IMR-90 (cell line): ENCODE measurements around the gene SPTLC2. TPM values are rescaled to one million over a fixed set of nuclear protein-coding genes. Genes with fewer than 3 reads are reported as not detected.

Experiments
- ATAC-seq: fragments of 200-7000 bp; cut with Tn5 transposase; 2 replicates; pipeline ENCODE4 v1.9.1; 2020; ENCODE audit warnings: low read depth, mild to moderate bottlenecking, moderate library complexity
- BruUV-seq: library from RNA; stranded (reverse); fragments of 400-500 nt; replicated peaks from 2 replicates; lab custom pipeline; 2021; lab: Mats Ljungman, UMichigan
- CTCF ChIA-PET: fragments of 300-600 bp; formaldehyde crosslinking; extraction: SDS; loops from one replicate; lab custom pipeline; 2021; ENCODE audit warnings: antibody characterized with exemption; lab: Yijun Ruan, JAX
- POLR2A ChIA-PET: fragments of 300-600 bp; sonication (Branson Sonifier 250); formaldehyde crosslinking; loops from one replicate; lab custom pipeline; 2022; ENCODE audit warnings: antibody characterized with exemption; ENCODE audit not compliant: unreplicated experiment; lab: Charles Lee
- DNase-seq: peaks from one replicate; pipeline ENCODE4 v3.0.0; 2013
- H2AFZ ChIP-seq: replicated peaks from 2 replicates; pipeline ENCODE3; 2013; ENCODE audit warnings: low read length, mild to moderate bottlenecking; ENCODE audit not compliant: poor library complexity
- H2AK5ac ChIP-seq: 2 replicates; pipeline ENCODE4 v1.6.1; 2013; ENCODE audit warnings: low read depth, low read length, inconsistent platforms
- H2AK9ac ChIP-seq: replicated peaks from 2 replicates; pipeline ENCODE3; 2013; ENCODE audit warnings: mild to moderate bottlenecking, low read depth, low read length, moderate library complexity; ENCODE audit not compliant: poor library complexity
- H2BK120ac ChIP-seq: 2 replicates; pipeline ENCODE4 v1.6.1; 2013; ENCODE audit warnings: low read depth, low read length, inconsistent platforms
- H2BK15ac ChIP-seq: 3 replicates; pipeline ENCODE4 v1.6.1; 2013; ENCODE audit warnings: low read depth, low read length, inconsistent platforms
- H2BK20ac ChIP-seq: 2 replicates; pipeline ENCODE4 v1.6.1; 2013; ENCODE audit warnings: low read depth, mild to moderate bottlenecking, inconsistent platforms, low read length, moderate library complexity
- H2BK5ac ChIP-seq: 2 replicates; pipeline ENCODE4 v1.6.1; 2013; ENCODE audit warnings: mild to moderate bottlenecking, low read depth, low read length, inconsistent platforms; ENCODE audit not compliant: poor library complexity, severe bottlenecking
- H3K14ac ChIP-seq: replicated peaks from 2 replicates; pipeline ENCODE4 v1.6.1; 2013; ENCODE audit warnings: low read depth, low read length, inconsistent platforms
- H3K18ac ChIP-seq: 2 replicates; pipeline ENCODE4 v1.6.1; 2013; ENCODE audit warnings: low read depth, low read length, control low read depth
- H3K23ac ChIP-seq: 2 replicates; pipeline ENCODE4 v1.6.1; 2013; ENCODE audit warnings: low read depth, low read length, inconsistent platforms
- H3K27ac ChIP-seq: 2 replicates; pipeline ENCODE4 v1.5.1; 2013; ENCODE audit warnings: mild to moderate bottlenecking, control low read depth, low read length; ENCODE audit not compliant: insufficient read depth
- H3K27me3 ChIP-seq: 2 replicates; pipeline ENCODE4 v1.6.1; 2013; ENCODE audit warnings: low read length; ENCODE audit not compliant: control insufficient read depth, insufficient read depth
- H3K36me3 ChIP-seq: 2 replicates; pipeline ENCODE4 v1.6.1; 2013; ENCODE audit warnings: low read length, mixed read lengths; ENCODE audit not compliant: control insufficient read depth, insufficient read depth
- H3K4ac ChIP-seq: 2 replicates; pipeline ENCODE4 v1.6.1; 2013; ENCODE audit warnings: low read depth, low read length, inconsistent platforms
- H3K4me1 ChIP-seq: 2 replicates; pipeline ENCODE4 v1.6.1; 2013; ENCODE audit warnings: low read length, mixed read lengths; ENCODE audit not compliant: control insufficient read depth, insufficient read depth
- H3K4me2 ChIP-seq: 2 replicates; pipeline ENCODE4 v1.6.1; 2013; ENCODE audit warnings: low read depth, mild to moderate bottlenecking, control low read depth, low read length, moderate library complexity
- H3K4me3 ChIP-seq: 2 replicates; pipeline ENCODE4 v1.5.1; 2013; ENCODE audit warnings: low read depth, mild to moderate bottlenecking, control low read depth, low read length, moderate library complexity; ENCODE audit not compliant: insufficient read depth
- H3K56ac ChIP-seq: 2 replicates; pipeline ENCODE4 v1.6.1; 2013; ENCODE audit warnings: low read length, inconsistent platforms; ENCODE audit not compliant: insufficient read depth; ENCODE audit errors: extremely low read depth
- H3K79me1 ChIP-seq, 2 experiments: 2 replicates each; pipeline ENCODE4 v1.6.1; 2013; ENCODE audit warnings: low read length in 2 of 2, inconsistent platforms in 1 of 2, low read depth in 1 of 2
- H3K9ac ChIP-seq: 2 replicates; pipeline ENCODE4 v1.6.1; 2013; ENCODE audit warnings: low read depth, low read length, control low read depth
- H3K9me1 ChIP-seq: 2 replicates; pipeline ENCODE4 v1.6.1; 2013; ENCODE audit warnings: low read length, inconsistent platforms; ENCODE audit not compliant: insufficient read depth
- H3K9me3 ChIP-seq: 2 replicates; pipeline ENCODE4 v1.6.1; 2013; ENCODE audit warnings: low read length; ENCODE audit not compliant: control insufficient read depth, insufficient read depth
- H4K20me1 ChIP-seq: 2 replicates; pipeline ENCODE4 v1.6.1; 2013; ENCODE audit warnings: low read length, inconsistent platforms; ENCODE audit not compliant: insufficient read depth
- H4K5ac ChIP-seq: 2 replicates; pipeline ENCODE4 v1.6.1; 2013; ENCODE audit warnings: mild to moderate bottlenecking, low read depth, low read length, control low read depth
- H4K8ac ChIP-seq, 2 experiments: 2 replicates each; pipeline ENCODE4 v1.6.1; 2013; ENCODE audit warnings: low read depth in 2 of 2, low read length in 2 of 2, control low read depth in 1 of 2, inconsistent platforms in 1 of 2
- H4K91ac ChIP-seq: 2 replicates; pipeline ENCODE4 v1.6.1; 2013; ENCODE audit warnings: low read depth, low read length, inconsistent platforms; ENCODE audit not compliant: insufficient read depth
- BHLHE40 ChIP-seq: fragments of 150-350 bp; IDR thresholded peaks from 2 replicates; pipeline ENCODE4 v1.6.1; 2016; ENCODE audit warnings: mild to moderate bottlenecking, low read depth, low read length
- CEBPB ChIP-seq: IDR thresholded peaks from 2 replicates; pipeline ENCODE4 v1.6.1; 2012; ENCODE audit warnings: low read depth, low read length, improper control_type of control experiment
- MAZ ChIP-seq: IDR thresholded peaks from 2 replicates; pipeline ENCODE4 v1.6.1; 2012; ENCODE audit warnings: low read depth, mild to moderate bottlenecking, low read length, improper control_type of control experiment, moderate library complexity, borderline replicate concordance
- POLR2A ChIP-seq: IDR thresholded peaks from 2 replicates; pipeline ENCODE4 v1.6.1; 2012; ENCODE audit warnings: mild to moderate bottlenecking, low read depth, low read length
- WGBS, 2 experiments: methylation state at CpG; one replicate each; pipeline versions ENCODE4 v1.1.5 to v1.1.7; 2013; ENCODE audit warnings: missing lambda C conversion rate in 2 of 2; ENCODE audit not compliant: insufficient read length in 1 of 2; ENCODE audit errors: extremely low coverage in 2 of 2; 5-methylcytosine and 5-hydroxymethylcytosine counted together
- dilution Hi-C: fragments of 300-500 bp; cut with HindIII; formaldehyde crosslinking; loops from one replicate; pipeline ENCODE4 v1.14.3; 2018; ENCODE audit warnings: low sequenced_read_pairs; ENCODE audit not compliant: unreplicated experiment
- in situ Hi-C: fragments of 300-500 bp; cut with MboI; formaldehyde crosslinking; loops from 3 replicates; pipeline ENCODE4 v1.14.3; 2019; ENCODE audit warnings: low sequenced_read_pairs, inconsistent platforms, mixed read lengths
- intact Hi-C: fragments of 100-400 bp; cut with micrococcal nuclease; formaldehyde crosslinking; loops from 2 replicates; pipeline ENCODE4 v1.10.0; 2022
- polyA plus RNA-seq, 3 experiments: library from polyadenylated mRNA; depleted of rRNA; stranded (reverse); fragments of >200 nt; gene quantifications; 2 replicates each; pipeline ENCODE4 v1.2.3, GENCODE V29; 2012; ENCODE audit warnings: low replicate concordance in 1 of 3
- total RNA-seq: library from RNA; depleted of rRNA; stranded (reverse); fragments of >200 nt; gene quantifications from 2 replicates; pipeline ENCODE4 v1.2.3, GENCODE V29; 2012

Gene SPTLC2
- total and polyA plus RNA-seq, 2 of the 4 experiments (the other 2 are of a cell fraction): 22.6 to 68.3 TPM

- peaks cover 13% of the 10 kb centered on the region for H3K9me1 ChIP-seq
- no peak overlapping the region for H3K18ac ChIP-seq
- ChIA-PET POLR2A (no interaction called here), CTCF (interaction anchor here (0.6 kb wide), 1 partner anchor 188 kb away, joined by 3 read pairs; no protein-coding TSS in a partner anchor)
- peak overlapping the region; percentile 90 for H4K91ac ChIP-seq
- peak overlapping the region; percentile 98 for H2AFZ ChIP-seq
- H3K56ac ChIP-seq: no peak overlapping the region
- peak overlapping the region; percentile 86 for H2BK20ac ChIP-seq
- no peak for DNase-seq
- peak overlapping the region; percentile 53; the same call in 1 of the 2 replicates for H3K4me2 ChIP-seq
- H3K4ac ChIP-seq: peak overlapping the region; percentile 84; the same call in 1 of the 2 replicates
- H3K79me1 ChIP-seq: peaks cover 0 to 5% of the 10 kb centered on the region in 2 experiments; a peak in 1 of 4 replicates
- no peaks in the 10 kb centered on the region for H4K20me1 ChIP-seq
- peak overlapping the region; percentile 88 for H2BK120ac ChIP-seq
- no CpG with 5 or more reads among the region's 7 CpGs for WGBS, 2 experiments
- TF ChIP-seq BHLHE40: no peak
- no peak for TF ChIP-seq POLR2A
- no peak for TF ChIP-seq MAZ
- no peak for TF ChIP-seq CEBPB
- no peak overlapping the region for H2AK5ac ChIP-seq
- peak overlapping the region; percentile 89; the same call in 1 of the 2 replicates for H3K23ac ChIP-seq
- no peak for ATAC-seq
- H4K5ac ChIP-seq: peak overlapping the region; percentile 88
- peak overlapping the region; percentile 51 for H2BK5ac ChIP-seq
- in situ Hi-C loops (no loop called here), intact Hi-C loops (no loop called here), dilution Hi-C loops (no loop called here)
- H2AK9ac ChIP-seq: peak overlapping the region; percentile 68
- no peaks in the 10 kb centered on the region for H3K27me3 ChIP-seq
- peak overlapping the region; percentile 79; the same call in 1 of the 3 replicates for H2BK15ac ChIP-seq
- peaks cover 8% of the 10 kb centered on the region for H3K4me1 ChIP-seq
- H3K14ac ChIP-seq: peak overlapping the region; percentile 96
- H3K27ac ChIP-seq: no peak overlapping the region; the same call in 1 of the 2 replicates
- H3K9me3 ChIP-seq: no peaks in the 10 kb centered on the region
- BruUV-seq: no TSS peak
- no peaks in the 10 kb centered on the region for H3K36me3 ChIP-seq
- H3K9ac ChIP-seq: no peak overlapping the region
- H4K8ac ChIP-seq: peak overlapping the region; percentile 96
- H3K4me3 ChIP-seq: no peak overlapping the region; the same call in 1 of the 2 replicates
Observed at GRCh38 chr14:77642407-77642806, 26.0 kb upstream of the SPTLC2 start.
